Stimulated activated CD8-positive, alpha-beta memory T cell treated with anti-CD3 and anti-CD28 coated beads, Interleukin-7, amount 100 ng/mL, for 4 hours (primary cell): ENCODE data around the gene ERC2.

Source experiments
- DNase-seq, 2 donors: peaks; one replicate each; pipeline ENCODE4 v3.0.0-alpha.2; 2020; ENCODE audit warnings: low read depth in 2 of 2

ERC2 gene

DNA sequence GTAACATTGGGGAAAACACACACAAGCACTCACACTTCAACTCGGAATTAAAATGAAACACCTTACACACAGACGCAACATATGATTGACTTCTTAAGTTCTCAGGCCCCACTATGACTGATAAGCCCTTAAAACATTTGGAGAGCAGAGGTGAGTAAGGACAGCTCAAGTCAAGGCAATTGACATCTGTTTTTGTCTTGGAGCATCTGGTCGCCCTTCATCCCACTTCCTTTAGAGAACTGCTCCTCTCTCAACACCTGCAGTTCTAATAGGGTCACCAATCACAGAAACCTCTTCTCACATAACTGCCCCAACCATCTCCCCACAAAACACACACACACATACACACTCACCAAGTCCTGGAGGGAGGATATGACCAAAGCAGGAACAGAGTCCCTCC, 43.4 kb downstream of the ERC2 start:
- no peak for DNase-seq

DNA sequence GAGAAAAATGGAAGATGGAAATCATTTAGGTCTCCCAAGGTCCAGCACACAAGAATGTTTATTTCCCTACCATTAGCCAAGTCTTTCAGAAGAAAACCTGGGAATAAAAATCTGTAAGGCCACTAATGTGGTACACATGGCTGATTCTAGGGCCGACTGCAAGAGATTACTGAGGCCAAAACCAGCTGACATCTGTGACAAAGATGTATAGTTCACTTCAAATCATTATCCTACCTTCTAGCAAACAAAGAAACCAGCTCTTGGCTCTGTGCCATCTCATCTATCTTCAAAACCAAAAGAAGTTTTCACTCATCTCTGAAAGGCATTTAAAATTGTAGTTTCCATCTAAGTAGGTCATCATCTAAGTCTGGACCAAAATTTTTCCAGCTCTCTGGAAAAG, 43.9 kb downstream of the ERC2 start:
- DNase-seq, result no peak

DNA sequence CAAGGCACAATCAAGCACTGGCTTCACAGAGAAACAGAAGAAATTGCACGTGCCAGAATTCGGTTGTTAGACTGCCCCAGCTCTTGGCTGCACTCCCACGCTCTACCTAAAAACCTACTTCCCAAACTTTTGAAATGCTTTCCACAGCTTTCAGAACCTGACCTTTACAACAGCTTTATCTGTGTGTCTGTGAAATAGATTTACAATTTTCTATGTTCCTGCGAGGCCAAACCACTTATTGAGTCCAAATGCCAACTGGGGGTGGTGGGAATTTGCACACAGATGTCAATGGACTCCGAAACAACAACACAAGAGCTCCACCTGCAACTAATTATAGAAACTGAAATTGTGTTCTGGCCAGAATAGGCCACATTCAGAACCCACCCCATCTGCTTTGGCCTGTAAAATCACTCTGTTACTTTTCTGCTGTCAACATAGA, 44.6 kb downstream of the ERC2 start:
- DNase-seq, result no peak

DNA sequence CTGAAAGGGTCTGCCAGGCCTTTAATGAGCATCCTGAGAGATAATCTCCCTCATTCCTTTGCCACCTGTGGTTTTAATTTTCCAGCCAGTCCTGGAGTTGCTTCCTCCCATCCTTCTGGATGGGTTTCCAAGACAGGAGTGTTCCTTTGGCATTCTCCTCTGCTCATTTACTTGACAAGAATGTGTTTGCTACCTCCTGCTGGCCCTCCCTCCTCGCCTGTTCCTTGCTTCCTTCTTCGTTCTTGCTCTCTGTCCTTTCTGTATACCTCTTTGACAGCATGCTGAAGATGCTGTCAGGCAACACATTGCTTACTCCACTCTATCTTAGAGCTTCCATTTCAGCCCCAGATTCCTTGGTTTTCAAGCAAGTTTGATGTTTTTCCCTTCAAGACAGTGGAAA, 46.0 kb downstream of the ERC2 start:
- DNase-seq, result no peak

DNA sequence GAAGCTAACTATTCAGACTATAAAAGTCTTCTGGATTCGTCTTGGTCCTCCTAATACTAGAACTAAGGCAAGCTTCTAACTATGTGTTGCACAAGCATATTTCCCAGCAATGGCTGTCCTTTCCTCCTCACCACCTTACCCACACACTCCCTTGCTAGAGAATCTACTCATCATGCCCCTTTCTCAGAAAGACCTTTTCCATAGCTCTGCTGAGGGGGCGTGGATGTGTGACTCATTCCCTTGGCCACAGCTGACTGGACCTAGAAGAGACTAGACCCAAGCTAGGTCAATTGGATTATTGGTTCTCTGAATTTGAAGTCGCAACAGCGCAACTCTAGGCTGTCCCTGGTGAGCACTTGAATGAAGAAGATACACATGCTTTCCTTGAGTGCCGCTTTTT, 47.1 kb downstream of the ERC2 start:
- DNase-seq, result no peak

DNA sequence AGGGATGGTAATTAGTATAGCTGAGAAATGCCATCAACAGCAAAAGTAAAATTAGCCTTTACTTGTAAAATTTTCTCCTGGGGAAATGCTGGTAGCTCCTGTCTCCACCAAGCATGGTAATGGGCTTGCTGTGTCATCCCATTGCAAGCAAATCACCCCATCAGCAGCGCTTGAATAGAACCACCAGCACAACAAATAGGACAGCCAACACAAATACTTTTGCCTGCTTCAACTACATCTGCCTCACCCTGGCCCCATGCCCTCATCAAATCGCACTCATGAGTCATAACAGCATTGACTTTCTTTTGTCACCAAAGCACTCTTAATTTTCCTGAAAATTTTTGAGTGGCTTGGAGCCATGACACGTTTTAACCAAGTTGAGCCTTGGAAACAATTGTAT, 52.6 kb downstream of the ERC2 start:
- no peak for DNase-seq

DNA sequence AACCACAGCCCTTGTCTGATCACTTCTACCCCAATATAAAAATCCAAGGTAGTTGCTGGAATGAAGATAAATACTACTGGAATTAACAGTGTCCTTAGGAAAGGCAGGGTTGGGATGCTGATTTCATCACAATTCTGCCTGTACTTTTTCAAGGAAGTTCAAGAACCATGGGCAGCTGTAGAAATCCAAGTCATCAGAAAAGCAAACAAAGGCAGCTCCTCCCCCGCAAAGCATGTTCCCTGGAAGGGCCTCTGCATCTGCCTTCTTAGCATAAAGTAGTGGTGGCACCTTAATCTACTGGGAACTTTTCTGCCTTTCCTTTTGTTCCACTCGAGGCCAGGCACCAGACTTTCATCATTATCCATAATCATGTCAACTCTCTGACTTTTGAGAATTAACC, 54.4 kb downstream of the ERC2 start:
- DNase-seq, result no peak

DNA sequence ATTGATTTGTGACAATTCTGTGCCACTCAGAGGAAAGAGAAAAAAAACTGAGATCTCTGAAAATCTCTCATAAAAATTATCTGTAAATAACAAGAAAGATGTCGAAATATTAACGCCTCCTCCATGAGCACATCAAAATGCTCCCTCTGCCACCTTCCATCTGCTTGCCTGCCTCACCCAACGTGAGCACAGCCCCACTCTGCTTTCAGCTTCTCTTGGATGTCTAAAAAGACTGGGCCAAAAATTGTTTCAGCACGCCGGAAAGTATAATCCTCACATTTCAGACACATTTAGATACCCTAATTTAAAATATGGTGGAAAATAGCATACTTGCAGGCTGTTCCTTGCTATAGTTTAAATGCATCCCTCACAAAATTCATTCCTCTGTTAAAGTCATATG, 57.1 kb downstream of the ERC2 start:
- no peak for DNase-seq

DNA sequence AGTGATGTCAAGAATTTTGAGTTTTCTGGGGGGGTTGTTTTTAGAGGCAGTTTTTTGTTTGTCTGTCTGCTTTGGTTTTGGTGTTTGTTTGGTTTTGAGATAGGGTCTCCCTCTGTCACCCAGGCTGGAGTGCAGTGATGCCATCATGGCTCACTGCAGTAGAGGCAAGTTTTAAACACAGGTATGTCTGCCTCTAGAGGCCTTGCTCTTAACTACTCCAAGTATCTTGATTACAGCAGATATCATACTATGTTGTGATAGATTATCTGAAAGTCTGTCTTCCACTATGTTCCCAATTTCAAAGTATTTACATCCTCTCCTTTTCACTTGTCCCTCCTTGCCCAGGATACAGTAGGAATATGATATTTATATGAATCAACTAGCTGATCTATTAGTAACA, 57.7 kb downstream of the ERC2 start:
- DNase-seq, result no peak

DNA sequence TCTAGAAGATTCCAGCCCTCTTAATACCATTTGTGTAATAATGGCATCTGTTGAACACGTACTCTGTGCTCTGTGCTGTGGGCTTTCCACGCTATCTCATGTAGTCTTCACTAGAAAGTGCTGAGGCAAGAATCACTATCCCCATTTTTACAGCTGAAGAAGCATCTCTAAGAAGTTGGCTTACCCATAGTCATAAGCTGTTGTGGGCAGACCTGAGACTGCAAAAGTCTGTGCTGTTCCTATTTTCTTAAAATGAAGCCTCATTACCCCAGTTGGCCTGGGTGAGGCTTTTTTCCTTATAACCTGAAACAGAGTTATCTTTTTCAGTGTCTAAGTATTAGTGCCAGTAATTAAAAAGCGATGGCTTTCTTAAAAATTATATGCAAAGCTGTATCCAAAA, 58.5 kb downstream of the ERC2 start:
- DNase-seq, result no peak

DNA sequence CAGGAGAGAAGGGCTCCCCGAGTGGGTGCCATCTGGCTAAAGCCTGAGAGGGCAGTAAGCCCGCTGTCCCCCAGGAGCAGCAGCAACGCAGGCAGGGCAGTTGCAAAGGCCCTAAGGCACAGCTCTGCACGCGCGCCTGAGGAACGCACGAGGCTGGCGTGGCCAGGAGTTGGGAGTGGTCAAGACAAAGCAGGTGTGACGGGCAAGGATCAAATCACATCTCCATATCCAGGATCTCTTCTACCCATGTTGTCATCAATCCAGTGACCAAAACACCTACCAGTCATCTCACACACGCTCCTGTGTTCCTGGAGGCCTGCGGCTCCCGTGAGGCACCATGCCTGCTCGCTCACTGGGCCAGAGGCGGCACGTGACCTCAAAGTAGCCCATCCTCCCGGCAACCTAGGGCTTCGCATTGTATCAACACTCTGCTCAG, 59.5 kb downstream of the ERC2 start:
- no peak for DNase-seq

DNA sequence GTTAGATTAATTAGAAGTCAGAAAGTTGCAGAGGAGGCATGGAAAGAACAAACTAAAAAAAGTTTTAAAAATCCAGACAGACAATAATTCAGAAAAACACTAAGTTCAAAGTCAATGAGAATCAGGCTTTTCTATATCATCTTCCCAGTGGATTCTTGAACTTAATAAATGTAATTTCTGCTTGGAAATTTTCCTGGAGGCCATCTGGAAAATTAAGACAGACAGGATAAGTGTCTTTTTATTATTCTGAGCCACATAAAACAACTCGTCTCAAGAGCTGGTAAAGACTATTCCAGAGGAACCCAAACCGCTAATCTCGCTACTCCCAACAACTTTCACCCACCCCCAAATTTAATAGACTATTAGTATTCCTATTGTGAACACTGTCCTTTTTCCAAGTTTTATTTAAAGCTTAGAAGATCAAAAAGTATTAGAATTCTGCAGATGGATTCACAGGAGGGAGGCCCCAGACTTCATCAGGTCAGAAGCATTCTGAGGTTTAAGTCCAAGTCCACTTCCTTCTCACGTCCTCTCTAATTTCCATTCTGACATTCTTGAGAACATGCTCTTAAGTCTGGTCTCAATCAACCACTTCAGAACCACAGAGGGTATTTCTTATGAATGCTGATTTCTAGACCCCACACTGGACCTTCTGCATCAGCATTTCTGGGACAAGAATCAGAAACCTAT, 61.3 kb downstream of the ERC2 start:
- no peak for DNase-seq

DNA sequence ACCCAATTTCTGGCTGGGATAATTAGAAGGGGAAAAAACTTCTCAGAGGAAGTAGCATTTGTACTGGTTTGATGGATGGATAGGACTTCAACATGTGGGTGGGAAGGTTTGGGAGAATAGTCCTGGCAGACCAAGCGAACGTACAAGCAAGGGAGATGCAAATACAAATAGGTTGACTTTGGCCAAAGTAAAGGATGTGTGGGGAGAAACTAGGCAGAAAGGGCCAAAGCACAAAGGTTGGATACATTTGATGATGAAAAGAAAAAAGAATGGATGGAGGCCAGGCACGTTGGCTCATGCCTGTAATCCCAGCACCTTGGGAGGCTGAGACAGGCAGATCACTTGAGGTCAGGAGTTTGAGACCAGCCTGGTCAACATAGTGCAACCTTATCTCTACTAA, 63.4 kb downstream of the ERC2 start:
- DNase-seq, result no peak

DNA sequence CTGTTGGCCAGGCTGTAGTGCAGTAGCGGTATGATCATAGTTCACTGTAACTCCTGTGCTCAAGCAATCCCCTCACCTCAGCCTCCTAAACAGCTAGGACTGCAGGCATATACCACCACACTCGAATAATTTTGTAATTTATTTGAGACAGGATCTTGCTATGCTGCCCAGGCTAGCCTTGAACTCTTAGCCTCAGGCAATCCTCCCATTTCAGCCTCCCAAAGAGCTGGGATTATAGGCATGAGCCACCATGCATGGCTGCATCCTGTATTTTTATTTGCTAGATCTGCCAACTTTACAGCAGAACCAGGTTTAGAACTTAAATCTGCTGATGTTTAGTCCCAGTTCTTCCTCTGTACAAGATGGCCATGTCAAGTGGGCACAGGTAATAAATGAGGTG, 69.6 kb downstream of the ERC2 start:
- DNase-seq, result no peak

DNA sequence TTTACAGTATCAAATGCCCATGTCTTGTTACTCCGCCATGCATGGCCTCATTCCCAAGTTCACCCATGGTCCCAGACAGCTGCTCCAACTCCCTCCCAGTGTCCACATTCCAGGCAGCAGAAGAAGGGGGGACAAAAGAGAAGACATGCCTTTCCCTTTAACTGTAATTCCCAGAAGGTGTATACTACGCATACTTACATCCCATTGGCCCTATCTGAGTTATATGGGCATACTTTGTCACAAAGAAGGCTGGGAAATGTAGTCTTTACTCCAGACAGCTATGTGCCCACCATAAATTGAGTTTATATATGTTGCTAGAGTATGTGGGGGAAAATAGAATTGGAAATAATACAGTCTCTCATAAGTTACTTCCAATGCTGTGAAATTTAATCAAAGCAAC, 70.5 kb downstream of the ERC2 start:
- DNase-seq, result no peak

DNA sequence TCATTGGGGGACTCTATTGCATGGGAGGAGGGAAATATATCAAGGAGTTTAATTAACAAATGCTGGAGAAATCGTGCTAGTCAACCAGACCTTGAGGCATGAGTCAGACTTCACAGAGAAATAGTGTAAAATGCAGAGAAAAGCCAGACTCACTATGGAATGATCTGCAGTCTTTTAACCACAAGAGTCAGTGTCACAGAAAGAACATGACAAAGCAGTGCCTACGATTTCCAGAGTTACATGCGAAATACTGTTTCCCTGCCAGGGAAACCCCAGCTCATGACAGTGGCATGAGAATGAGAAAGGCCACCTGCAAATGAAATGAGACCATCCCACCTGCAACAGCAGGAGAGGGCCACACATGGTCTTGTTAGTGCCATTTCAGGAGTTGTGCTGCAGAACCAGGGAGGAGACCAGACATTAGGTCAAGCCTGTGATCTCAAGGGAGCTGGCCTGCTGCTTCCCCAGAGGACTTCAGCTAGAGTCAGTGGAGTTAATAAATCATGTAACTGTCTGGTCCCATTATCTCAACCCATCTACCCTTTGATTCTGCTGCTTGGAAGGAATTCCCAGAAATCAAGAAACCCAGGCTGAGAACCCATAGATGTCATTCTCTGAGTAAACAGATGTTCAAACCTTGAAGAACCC, 79.0 kb downstream of the ERC2 start:
- DNase-seq, result no peak

DNA sequence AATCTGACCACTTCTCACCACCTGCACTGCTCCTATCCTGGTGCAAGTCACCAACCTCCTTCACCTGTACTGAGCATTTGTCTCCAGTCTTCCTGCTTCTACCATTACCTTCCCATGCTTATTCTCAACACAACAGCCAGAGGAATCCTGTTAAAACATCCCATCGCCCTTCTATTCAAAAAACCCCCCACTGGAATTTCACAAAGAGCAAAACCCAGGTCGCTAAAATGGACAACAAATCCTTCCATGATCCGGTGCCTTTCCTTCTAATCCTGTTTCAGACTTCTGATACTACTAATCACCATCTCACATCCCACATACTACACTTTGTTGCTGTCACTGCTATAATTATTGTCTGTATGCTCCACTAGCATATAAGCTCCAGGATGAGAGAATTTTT, 85.2 kb downstream of the ERC2 start:
- no peak for DNase-seq

DNA sequence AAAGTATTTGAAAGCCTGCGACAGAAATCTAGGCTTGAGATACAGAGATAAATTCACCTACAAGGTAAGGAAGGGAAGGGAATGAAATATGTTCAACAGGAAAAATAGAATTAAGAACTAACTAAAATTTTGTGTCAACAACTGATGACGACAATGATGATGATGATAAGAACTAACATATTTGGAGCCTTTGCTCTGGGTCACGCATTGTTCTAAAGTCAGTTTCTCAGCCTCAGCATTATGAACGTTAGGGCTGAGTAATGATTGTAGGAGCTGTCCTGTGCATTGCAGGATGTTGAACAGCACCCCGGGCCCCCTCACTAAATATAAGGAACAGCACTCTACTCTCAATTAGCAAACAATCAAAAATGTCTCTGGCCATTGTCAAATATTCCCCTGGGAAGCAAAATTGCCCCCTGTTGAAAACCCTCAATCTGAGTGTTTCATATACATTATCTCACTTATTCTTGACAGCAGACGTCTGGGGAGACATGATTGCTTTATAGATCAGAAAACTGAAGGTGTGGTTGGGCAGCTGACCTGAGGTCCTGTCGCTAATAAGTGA, 88.5 kb downstream of the ERC2 start:
- DNase-seq, result no peak

DNA sequence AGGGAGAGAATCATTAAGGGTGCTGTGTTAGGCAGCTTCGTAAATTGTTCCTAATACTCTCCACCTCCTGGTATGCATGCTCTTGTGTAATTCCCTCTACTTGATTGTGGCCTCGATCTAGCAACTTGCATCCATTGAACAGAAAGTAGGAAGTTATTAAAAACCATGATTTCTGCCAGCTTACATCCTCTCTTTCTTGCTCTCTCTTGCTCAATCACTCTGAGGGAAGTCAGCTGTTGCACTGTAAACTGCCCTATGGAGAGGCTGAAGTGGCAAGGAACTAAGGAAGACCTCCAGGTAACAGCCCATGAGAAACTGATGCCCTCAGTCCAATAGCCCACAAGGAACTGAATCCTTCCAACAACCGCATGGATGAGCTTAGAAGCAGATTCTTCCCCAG, 92.6 kb downstream of the ERC2 start:
- DNase-seq, result no peak

DNA sequence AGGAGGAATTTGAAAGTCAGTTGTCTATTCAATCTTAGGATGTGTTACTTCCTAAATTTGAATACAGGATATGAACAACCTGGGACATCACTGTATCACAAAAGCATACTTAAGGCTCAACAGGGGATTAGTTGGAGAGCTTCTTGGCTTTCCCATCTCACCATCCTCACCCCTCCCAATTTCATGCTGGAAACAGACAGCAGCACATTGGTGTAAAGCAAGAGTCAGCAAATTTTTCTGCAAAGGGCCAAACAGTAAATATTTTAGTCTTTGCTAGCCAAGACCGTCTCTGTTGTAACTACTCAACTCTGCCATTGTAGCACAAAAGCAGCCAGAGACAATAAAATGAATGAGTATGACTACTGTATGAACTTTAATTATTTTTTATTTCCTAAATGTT, 94.9 kb downstream of the ERC2 start:
- DNase-seq, result no peak

DNA sequence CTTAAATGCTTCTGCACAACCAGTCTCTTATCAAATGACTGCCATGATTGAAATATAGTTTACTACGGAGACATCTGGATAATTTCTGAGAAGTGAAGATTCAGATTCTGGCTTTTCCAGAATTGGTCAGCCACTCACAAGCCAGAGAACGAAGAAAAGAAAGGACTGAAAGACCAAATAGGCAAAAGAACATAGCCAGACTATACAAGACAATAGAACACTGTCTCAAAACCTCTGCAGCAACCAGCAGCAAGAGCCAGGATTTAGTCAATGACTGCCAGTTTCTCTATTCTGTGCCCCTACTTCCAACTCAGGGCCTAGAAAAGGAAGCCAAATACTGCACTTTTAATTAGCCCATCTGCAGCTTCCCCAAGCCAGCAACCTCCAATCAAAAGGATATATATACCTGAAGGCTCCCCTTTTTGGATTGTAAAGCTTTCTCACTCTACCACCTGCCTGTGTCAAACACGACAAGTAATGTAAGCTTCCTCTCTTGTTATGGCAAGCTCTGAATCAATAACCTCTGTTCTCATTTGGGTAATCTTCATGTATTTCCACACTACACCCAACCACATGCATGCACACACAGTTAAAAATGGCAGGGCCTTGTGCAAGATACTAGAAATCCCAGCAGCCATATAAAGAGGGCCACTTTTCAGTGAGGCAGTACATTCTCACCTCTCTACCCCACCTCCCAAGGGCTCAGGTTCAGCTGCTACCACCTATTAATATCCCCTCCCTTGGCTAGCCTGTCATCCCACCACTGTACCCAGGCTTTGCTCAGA, 97.1 kb downstream of the ERC2 start:
- DNase-seq, result no peak

DNA sequence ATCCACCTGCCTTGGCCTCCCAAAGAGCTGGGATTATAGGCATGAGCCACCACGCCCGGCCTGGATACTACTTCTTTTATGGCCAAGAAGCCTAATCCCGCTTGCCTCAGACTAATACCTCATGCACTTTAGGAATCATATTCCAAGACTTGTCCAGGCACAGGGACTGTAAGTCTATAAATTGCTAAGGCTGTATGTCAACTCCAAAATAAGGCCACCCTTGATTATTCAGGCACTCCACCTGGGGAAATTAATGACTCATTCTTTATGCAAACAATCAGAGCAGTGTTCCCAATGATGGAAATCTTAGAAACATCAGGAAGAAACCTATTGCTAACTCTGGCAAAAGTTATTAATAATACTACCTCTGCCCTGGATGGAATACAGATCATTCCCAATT, 98.4 kb downstream of the ERC2 start:
- DNase-seq, result no peak

DNA sequence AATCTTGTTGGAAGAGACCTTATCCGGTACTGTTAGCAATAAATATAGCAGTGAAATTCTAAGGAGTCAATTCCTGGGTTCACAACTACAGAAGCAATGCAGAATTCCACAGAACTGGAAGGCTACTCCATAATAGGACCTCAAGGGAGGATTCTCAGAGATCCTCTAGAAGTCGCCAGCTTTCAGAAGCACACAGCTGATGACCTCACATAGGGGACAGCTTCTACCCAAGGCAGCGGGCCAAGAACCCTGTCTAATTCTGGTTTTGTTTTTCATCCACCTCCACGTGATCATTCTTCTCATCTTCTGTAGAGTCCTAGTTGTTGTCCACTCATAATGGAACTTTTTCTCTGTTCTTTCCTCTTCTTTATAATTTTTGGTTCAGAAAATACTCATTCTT, 99.4 kb downstream of the ERC2 start:
- no peak for DNase-seq
